H9 (cell line): ENCODE results near the gene GJD4. TPM values are rescaled to one million over a fixed set of nuclear protein-coding genes. Genes with fewer than 3 reads are reported as not detected.

Experiments used
- DNase-seq: peaks from one replicate; pipeline ENCODE4 v3.0.0-alpha.2; 2017
- H2AFZ ChIP-seq: one replicate; pipeline ENCODE4 v1.6.1; 2013; ENCODE audit warnings: mild to moderate bottlenecking, low read length, control low read depth, moderate library complexity
- H2AK5ac ChIP-seq: 2 replicates; pipeline ENCODE4 v1.6.1; 2013; ENCODE audit warnings: low read length, control low read depth, mixed read lengths; ENCODE audit not compliant: insufficient read length
- H2BK120ac ChIP-seq: one replicate; pipeline ENCODE4 v1.6.1; 2013; ENCODE audit warnings: low read depth, mild to moderate bottlenecking, low read length, control low read depth, inconsistent platforms; ENCODE audit not compliant: poor library complexity, severe bottlenecking
- H2BK12ac ChIP-seq: 2 replicates; pipeline ENCODE4 v1.6.1; 2013; ENCODE audit warnings: low read length, control low read depth, mixed read lengths, low read depth; ENCODE audit not compliant: insufficient read length
- H2BK15ac ChIP-seq: 2 replicates; pipeline ENCODE4 v1.6.1; 2013; ENCODE audit warnings: low read depth, low read length, control low read depth
- H2BK20ac ChIP-seq: one replicate; pipeline ENCODE4 v1.6.1; 2013; ENCODE audit warnings: low read depth, mild to moderate bottlenecking, low read length, control low read depth, inconsistent platforms; ENCODE audit not compliant: poor library complexity, severe bottlenecking
- H2BK5ac ChIP-seq: 2 replicates; pipeline ENCODE4 v1.6.1; 2013; ENCODE audit warnings: low read length, control low read depth, mixed read lengths; ENCODE audit not compliant: insufficient read length
- H3K14ac ChIP-seq: 2 replicates; pipeline ENCODE4 v1.6.1; 2013; ENCODE audit warnings: low read length, control low read depth; ENCODE audit not compliant: insufficient read depth
- H3K18ac ChIP-seq: 2 replicates; pipeline ENCODE4 v1.6.1; 2013; ENCODE audit warnings: low read depth, mild to moderate bottlenecking, mixed read lengths, low read length, control low read depth; ENCODE audit not compliant: insufficient read length
- H3K23ac ChIP-seq: 2 replicates; pipeline ENCODE4 v1.6.1; 2013; ENCODE audit warnings: low read length, control low read depth, mixed read lengths, low read depth; ENCODE audit not compliant: insufficient read length
- H3K23me2 ChIP-seq: 2 replicates; pipeline ENCODE4 v1.6.1; 2013; ENCODE audit warnings: low read depth, mild to moderate bottlenecking, mixed read lengths, low read length, control low read depth; ENCODE audit not compliant: insufficient read length, poor library complexity, severe bottlenecking
- H3K27ac ChIP-seq: 2 replicates; pipeline ENCODE4 v1.5.1; 2013; ENCODE audit warnings: low read length, control low read depth, mixed read lengths, low read depth; ENCODE audit not compliant: insufficient read length
- H3K27me3 ChIP-seq: 2 replicates; pipeline ENCODE4 v1.6.1; 2013; ENCODE audit warnings: low read length, control low read depth, inconsistent platforms; ENCODE audit not compliant: insufficient read depth
- H3K4ac ChIP-seq: 2 replicates; pipeline ENCODE4 v1.6.1; 2013; ENCODE audit warnings: low read depth, mild to moderate bottlenecking, control low read depth, inconsistent platforms, low read length, moderate library complexity
- H3K4me1 ChIP-seq: 2 replicates; pipeline ENCODE4 v1.6.1; 2013; ENCODE audit warnings: low read length, control low read depth, inconsistent platforms; ENCODE audit not compliant: insufficient read depth
- H3K4me2 ChIP-seq: 2 replicates; pipeline ENCODE4 v1.6.1; 2013; ENCODE audit warnings: low read length, control low read depth, mixed read lengths; ENCODE audit not compliant: insufficient read length, insufficient read depth
- H3K56ac ChIP-seq: 2 replicates; pipeline ENCODE4 v1.6.1; 2013; ENCODE audit warnings: low read depth, mild to moderate bottlenecking, mixed read lengths, low read length, control low read depth; ENCODE audit not compliant: insufficient read length
- H3K79me1 ChIP-seq: 2 replicates; pipeline ENCODE4 v1.6.1; 2013; ENCODE audit warnings: low read depth, mild to moderate bottlenecking, moderate library complexity, low read length, control low read depth, inconsistent platforms; ENCODE audit not compliant: insufficient read depth, poor library complexity, severe bottlenecking
- H3K79me2 ChIP-seq: 2 replicates; pipeline ENCODE4 v1.6.1; 2013; ENCODE audit warnings: low read length, control low read depth, inconsistent platforms; ENCODE audit not compliant: insufficient read depth
- H3K9ac ChIP-seq: 2 replicates; pipeline ENCODE4 v1.6.1; 2013; ENCODE audit warnings: low read length, control low read depth, mixed read lengths; ENCODE audit not compliant: insufficient read length; ENCODE audit errors: extremely low read depth
- H3K9me3 ChIP-seq: one replicate; pipeline ENCODE4 v1.6.1; 2013; ENCODE audit warnings: low read depth, low read length, inconsistent platforms; ENCODE audit not compliant: control insufficient read depth
- H3T11ph ChIP-seq: one replicate; pipeline ENCODE4 v1.6.1; 2013; ENCODE audit warnings: mild to moderate bottlenecking, low read length, control low read depth, inconsistent platforms
- H4K20me1 ChIP-seq: one replicate; pipeline ENCODE4 v1.6.1; 2013; ENCODE audit not compliant: control insufficient read depth, insufficient read length, insufficient read depth
- H4K5ac ChIP-seq: 2 replicates; pipeline ENCODE4 v1.6.1; 2013; ENCODE audit warnings: low read depth, mild to moderate bottlenecking, mixed read lengths, low read length, control low read depth; ENCODE audit not compliant: insufficient read length
- H4K8ac ChIP-seq: replicated peaks from 2 replicates; pipeline ENCODE4 v1.6.1; 2013; ENCODE audit warnings: low read length, control low read depth, mixed read lengths, low read depth; ENCODE audit not compliant: insufficient read length
- H4K91ac ChIP-seq: 2 replicates; pipeline ENCODE4 v1.6.1; 2013; ENCODE audit warnings: low read depth, mild to moderate bottlenecking, moderate library complexity, mixed read lengths, low read length, control low read depth; ENCODE audit not compliant: insufficient read length
- H3K27ac Mint-ChIP-seq, 3 experiments: 2 replicates in 2 of 3; 3 replicates in 1 of 3; pipeline ENCODE4 v1.8.0; 2020 to 2021; ENCODE audit warnings: mixed read lengths in 3 of 3, mild to moderate bottlenecking in 1 of 3, moderate library complexity in 1 of 3
- H3K27me3 Mint-ChIP-seq: 2 replicates; pipeline ENCODE4 v1.8.0; 2021; ENCODE audit warnings: low read depth, mild to moderate bottlenecking, moderate library complexity, mixed read lengths
- H3K36me3 Mint-ChIP-seq, 3 experiments: 2 replicates in 2 of 3; 3 replicates in 1 of 3; pipeline ENCODE4 v1.8.0; 2020 to 2021; ENCODE audit warnings: low read depth in 3 of 3, mixed read lengths in 3 of 3; ENCODE audit not compliant: insufficient read depth in 1 of 3
- H3K4me1 Mint-ChIP-seq, 2 experiments: 2 replicates each; pipeline ENCODE4 v1.8.0; 2020; ENCODE audit warnings: mixed read lengths in 2 of 2
- H3K4me3 Mint-ChIP-seq, 2 experiments: 2 replicates in 1 of 2; 3 replicates in 1 of 2; pipeline ENCODE4 v1.8.0; 2020 to 2021; ENCODE audit warnings: mild to moderate bottlenecking in 2 of 2, mixed read lengths in 2 of 2, moderate library complexity in 1 of 2
- H3K9me3 Mint-ChIP-seq, 2 experiments: 2 replicates in 1 of 2; 3 replicates in 1 of 2; pipeline ENCODE4 v1.8.0; 2020; ENCODE audit warnings: mild to moderate bottlenecking in 2 of 2, mixed read lengths in 2 of 2, moderate library complexity in 1 of 2
- CTCF ChIP-seq: fragments of 200-600 bp; sonication (generic); conservative IDR thresholded peaks from 3 replicates; pipeline ENCODE4 v1.8.0; 2021; ENCODE audit warnings: antibody characterized with exemption, mild to moderate bottlenecking
- WGBS: extraction: QIAGEN DNeasy Blood & Tissue Kit; methylation state at CpG from one replicate; pipeline ENCODE4 v1.1.7; 2013; ENCODE audit warnings: missing lambda C conversion rate, low lambda C conversion rate, mixed read lengths; ENCODE audit not compliant: insufficient read length; ENCODE audit errors: extremely low coverage; 5-methylcytosine and 5-hydroxymethylcytosine counted together
- total RNA-seq: library from RNA; stranded (reverse); gene quantifications from 2 replicates; pipeline ENCODE4 v1.2.1, GENCODE V29; 2021

The GJD4 gene
- total RNA-seq, 1 experiment from 2014 or later = not detected

- H4K20me1 ChIP-seq = no peaks in the 10 kb centered on the region
- H4K91ac ChIP-seq = no peak overlapping the region
- H3K4ac ChIP-seq = no peak overlapping the region
- no peaks in the 10 kb centered on the region for H3K4me1 ChIP-seq
- no peaks in the 10 kb centered on the region for H3K79me2 ChIP-seq
- no peak overlapping the region for H3K27ac ChIP-seq
- H3K27me3 ChIP-seq = no peaks in the 10 kb centered on the region; the same call in 1 of the 2 replicates
- H3K56ac ChIP-seq = no peak overlapping the region
- Mint-ChIP-seq H3K27ac (no peak overlapping the region), H3K4me1 (peaks cover 3 to 5% of the 10 kb centered on the region in 2 experiments; a peak in 3 of 4 replicates), H3K9me3 (peaks cover 14 to 15% of the 10 kb centered on the region in 2 experiments), H3K4me3 (no peak overlapping the region), H3K27me3 (no peaks in the 10 kb centered on the region), H3K36me3 (peaks cover 7 to 11% (median 11%) of the 10 kb centered on the region in 3 experiments)
- no peaks in the 10 kb centered on the region for H3K9me3 ChIP-seq
- H4K5ac ChIP-seq = no peak overlapping the region
- DNase-seq = no peak
- no peak overlapping the region for H2BK5ac ChIP-seq
- H3K4me2 ChIP-seq = no peak overlapping the region
- H3K9ac ChIP-seq = no peak overlapping the region
- WGBS = no CpG with 5 or more reads among the region's 6 CpGs
- no peak for TF ChIP-seq CTCF
- no peak overlapping the region for H2BK120ac ChIP-seq
- no peak overlapping the region for H3K18ac ChIP-seq
- H2AK5ac ChIP-seq = no peak overlapping the region
- no peak overlapping the region for H3K23ac ChIP-seq
- H3K23me2 ChIP-seq = no peaks in the 10 kb centered on the region
- no peak overlapping the region for H3T11ph ChIP-seq
- H2BK20ac ChIP-seq = no peak overlapping the region
- H2BK12ac ChIP-seq = no peak overlapping the region
- no peak overlapping the region for H2BK15ac ChIP-seq
- no peak overlapping the region for H3K14ac ChIP-seq
- H2AFZ ChIP-seq = no peak overlapping the region
- H4K8ac ChIP-seq = no peak overlapping the region
- no peaks in the 10 kb centered on the region for H3K79me1 ChIP-seq
Observed at GRCh38 chr10:35612385-35613106, 7.4 kb downstream of the GJD4 start.
